Skin epidermis (tissue), 12 donors: ENCODE measurements around the gene AHCY.

Experiments used
- H3K27ac ChIP-seq, 21 experiments: fragments of 200-600 bp; sonication (generic) in 11 of 21; one replicate each; pipeline ENCODE4 v1.5.0; 2020; ENCODE audit warnings: mild to moderate bottlenecking in 3 of 21, inconsistent platforms in 2 of 21, moderate library complexity in 2 of 21
- H3K4me3 ChIP-seq, 7 experiments: fragments of 200-600 bp; sonication (generic) in 2 of 7; one replicate each; pipeline ENCODE4 v1.5.0; 2020; ENCODE audit warnings: inconsistent platforms in 2 of 7, mild to moderate bottlenecking in 2 of 7, moderate library complexity in 1 of 7

Gene AHCY

DNA sequence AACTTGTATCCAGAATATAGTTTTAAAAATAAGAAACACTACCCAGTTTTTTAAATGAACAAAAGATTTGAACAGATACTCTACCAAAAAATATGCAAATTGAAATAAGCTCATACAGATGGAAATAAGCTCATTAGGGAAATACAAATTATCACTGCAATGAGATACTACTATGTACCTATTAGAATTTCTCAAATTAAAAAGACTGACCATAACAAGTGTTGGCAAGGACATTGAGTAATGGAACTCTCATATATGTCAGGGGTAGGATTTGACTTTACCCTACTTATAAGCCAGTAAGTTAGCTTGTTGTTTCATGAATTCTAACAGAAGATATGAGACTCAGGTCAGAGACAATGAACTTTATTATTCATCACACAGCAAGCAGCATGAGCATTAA is 71.5 kb downstream of the AHCY start:
- no peak overlapping the region for H3K4me3 ChIP-seq

More for the DNA sequence above, 71.5 kb downstream of the AHCY start:
- no peak overlapping the region for H3K27ac ChIP-seq
